ENCODE measurements around the gene HM13.
"Not testable (repeated sequence)": the region's sequence is repeated elsewhere in the genome, so short reads cannot be mapped to it uniquely, and the experiment has no call there.

Gene HM13

GRCh38 chr20:31543966-31544598 lies 29.8 kb downstream of the HM13 start:
- DNase-seq, result peak; percentile 96

DNA sequence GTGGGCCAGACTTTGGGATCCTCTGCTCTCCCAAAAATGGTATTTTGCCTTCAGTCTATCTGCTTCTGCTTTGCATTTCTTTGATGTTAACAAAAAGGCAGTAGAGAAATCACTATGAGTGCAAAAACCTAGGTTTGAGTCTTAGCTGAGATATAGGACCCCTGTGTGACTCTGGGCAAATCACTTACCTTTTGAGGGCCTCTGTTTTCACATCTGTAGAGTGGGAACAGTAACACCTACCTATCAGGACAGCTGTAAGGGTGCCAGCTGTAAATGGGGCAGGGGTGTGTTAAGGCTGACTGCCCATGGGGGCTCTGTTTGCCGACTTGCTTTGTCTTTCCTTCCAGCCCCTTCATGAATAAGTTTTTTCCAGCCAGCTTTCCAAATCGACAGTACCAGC lies 30.4 kb downstream of the HM13 start:
- no peak for DNase-seq

- not testable (repeated sequence) for DNase-seq
Measured at GRCh38 chr20:31545621-31546040, 31.4 kb downstream of the HM13 start.

DNA sequence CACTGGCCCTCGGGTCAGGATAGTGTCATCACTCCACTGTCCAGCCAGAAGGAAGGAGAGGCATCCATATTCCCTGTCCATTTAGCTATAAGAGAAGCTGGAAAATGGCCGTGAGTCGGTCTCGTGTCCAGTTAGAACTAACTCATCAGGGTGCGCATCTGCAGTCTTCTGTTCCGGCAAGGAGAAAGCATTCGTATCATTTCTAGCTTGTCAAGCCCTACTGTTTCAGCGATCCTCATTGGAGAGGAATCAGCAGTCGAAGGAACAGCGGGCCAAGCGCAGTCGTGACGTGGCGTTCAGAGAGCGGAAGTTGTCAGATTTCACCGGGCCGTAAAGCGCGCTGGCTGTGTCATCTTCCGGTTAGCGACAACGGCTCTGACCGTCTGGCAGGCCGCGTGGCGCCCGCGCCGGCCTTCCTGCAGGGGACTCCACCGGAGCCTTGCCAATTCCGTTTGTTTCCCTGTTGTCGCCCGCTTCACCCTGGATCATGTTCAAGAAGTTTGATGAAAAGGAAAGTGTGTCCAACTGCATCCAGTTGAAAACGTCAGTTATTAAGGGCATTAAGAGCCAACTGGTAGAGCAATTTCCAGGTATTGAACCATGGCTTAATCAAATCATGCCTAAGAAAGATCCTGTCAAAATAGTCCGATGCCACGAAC lies 32.9 kb downstream of the HM13 start:
- DNase-seq, result peak; percentile 88

GRCh38 chr20:31547720-31548298 lies 33.6 kb downstream of the HM13 start:
- no peak for DNase-seq

DNA sequence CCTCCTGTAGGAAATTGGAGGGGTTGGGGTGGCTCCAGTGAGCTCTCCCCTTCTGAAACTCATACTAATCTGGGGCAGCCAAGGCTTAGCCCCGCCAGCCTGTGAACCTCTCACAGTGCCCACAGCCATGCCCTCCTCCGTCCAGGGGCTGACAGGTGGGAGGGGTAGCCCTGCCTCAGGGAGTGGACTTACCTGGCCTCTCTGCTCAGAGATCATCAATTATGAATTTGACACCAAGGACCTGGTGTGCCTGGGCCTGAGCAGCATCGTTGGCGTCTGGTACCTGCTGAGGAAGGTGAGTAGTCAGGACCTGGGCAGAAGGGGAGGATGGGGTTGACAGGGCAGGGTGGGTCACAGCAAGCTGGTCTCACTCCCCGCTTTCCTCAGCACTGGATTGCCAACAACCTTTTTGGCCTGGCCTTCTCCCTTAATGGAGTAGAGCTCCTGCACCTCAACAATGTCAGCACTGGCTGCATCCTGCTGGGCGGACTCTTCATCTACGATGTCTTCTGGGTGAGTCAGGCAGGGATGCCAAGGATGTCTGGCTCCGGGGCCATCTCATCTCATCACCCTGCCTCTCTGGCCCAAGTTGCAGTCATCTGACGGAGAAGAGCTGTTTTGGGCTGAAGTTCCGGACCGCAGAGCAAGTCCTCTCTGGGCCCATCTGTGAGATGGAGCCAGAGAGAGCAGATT lies 34.7 kb downstream of the HM13 start:
- DNase-seq, result no peak

- DNase-seq, result no peak
Measured at GRCh38 chr20:31549513-31549880, 35.3 kb downstream of the HM13 start.

DNA sequence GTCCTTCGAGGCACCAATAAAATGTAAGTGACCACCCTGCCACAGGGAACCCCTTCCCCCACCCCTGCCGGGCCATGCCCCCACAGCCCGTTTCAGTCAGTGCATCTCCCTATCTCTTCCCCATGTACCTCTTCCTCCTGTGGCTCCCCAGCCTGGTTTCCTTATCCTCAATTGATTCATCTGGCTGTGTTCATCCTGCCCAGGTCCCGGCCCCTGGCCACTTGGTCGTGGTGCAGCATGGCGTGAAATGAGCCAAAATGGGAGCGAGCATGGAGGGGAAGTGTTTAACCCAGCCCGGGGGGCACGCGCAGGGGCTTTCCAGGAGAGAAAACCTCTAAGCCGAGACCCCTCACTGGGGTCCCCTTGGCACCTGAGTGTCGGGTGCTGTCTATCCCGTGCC lies 35.9 kb downstream of the HM13 start:
- DNase-seq, result no peak

DNA sequence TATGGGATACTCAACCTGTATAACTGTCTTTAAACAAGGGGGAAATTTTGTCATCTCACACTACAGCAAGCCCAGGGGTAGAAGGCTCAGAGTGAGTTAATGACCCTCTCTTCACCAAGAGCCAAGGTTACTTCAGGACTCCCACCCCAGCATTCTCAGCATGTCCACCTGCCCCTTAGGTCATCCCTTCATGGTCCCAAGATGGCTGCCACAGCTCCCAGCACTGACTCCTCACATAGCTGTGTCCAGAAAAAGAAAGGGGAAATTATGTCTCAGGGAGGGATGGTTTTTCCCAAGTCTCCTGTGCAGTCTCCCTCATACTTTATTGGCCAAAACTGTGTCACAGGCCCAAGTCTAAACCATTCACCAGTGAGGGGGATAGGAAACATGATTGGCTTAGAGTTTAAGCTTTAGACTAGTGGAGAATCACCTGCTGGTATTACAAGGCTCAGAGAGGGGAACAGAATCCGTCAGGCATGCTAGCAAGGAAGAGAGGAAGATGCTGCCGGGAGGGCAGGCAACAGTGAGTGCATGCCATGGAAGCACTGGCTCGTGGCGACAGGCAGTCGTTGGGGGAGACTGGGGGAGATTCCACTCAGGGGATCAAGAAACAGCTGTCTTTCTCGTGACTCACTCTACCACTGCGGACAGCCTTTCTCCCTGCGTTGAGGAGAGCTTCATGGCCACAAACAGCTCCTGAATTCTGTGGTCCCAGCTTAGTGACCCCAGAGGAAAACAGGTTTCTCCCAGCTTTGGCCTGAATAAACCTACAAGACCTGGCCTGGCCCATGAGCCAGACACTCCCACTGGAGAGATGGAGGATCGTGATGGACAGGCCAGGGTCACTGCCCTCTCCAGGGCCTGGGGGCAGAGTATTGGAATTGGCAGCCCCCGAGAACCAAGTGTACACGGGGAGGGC lies 37.2 kb downstream of the HM13 start:
- DNase-seq, result no peak

- DNase-seq, result no peak
Measured at GRCh38 chr20:31555203-31555775, 41.0 kb downstream of the HM13 start.

DNA sequence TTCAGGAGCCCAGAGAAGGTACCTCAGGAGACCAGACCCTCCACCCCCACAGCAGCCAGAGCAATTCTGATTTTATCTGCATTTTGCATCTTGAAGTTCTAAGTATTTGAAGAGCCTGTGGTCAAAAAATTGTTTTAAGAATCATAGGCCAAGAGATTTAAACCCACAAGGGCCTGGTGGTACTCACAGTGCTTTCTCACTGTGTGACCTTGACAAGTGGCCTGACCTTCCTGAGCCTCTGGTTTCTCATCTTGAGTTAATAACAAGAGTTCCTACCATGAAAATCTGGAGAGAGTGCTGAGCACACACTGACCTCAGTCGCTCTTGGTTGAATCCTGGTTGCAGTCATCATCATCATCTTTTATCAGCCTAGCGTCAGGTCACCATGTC lies 45.5 kb downstream of the HM13 start:
- no peak for DNase-seq

- peak; percentile 79 for DNase-seq
Measured at GRCh38 chr20:31560094-31560745, 46.0 kb downstream of the HM13 start.

GRCh38 chr20:31560746-31561598 lies 46.7 kb downstream of the HM13 start:
- peak; percentile 96 for DNase-seq

- no peak for DNase-seq
Measured at GRCh38 chr20:31562241-31562640, 48.0 kb downstream of the HM13 start.

DNA sequence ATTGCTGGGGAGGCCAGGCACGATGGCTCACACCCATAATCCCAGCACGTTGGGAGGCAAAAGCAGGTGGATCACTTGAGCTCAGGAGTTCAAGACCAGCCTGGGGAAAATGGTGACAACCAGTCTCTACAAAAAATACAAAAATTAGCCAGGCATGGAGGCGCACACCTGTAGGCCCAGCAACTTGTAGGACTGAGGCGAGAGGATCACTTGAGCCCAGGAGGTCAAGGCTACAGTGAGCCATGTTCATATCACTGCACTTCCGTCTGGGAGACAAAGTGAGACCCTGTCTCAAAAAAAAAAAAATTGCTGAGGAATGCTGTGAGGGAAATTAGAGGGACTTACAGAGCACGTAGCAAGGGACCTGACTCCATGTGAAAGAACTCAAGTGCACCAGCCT lies 50.0 kb downstream of the HM13 start:
- no peak for DNase-seq

- DNase-seq, result no peak
Measured at GRCh38 chr20:31565699-31566318, 51.6 kb downstream of the HM13 start.

- DNase-seq, result no peak
Measured at GRCh38 chr20:31566319-31566657, 52.0 kb downstream of the HM13 start.

- DNase-seq, result no peak
Measured at GRCh38 chr20:31566658-31567379, 52.6 kb downstream of the HM13 start.

GRCh38 chr20:31567380-31567720 lies 53.1 kb downstream of the HM13 start:
- no peak for DNase-seq
